ENCODE data around the gene ATRN. TPM values are rescaled to one million over a fixed set of nuclear protein-coding genes. Genes with fewer than 3 reads are reported as not detected.

ATRN gene
- total RNA-seq, 6 experiments from 2014 or later: 46.9 to 82.1 (median 59.1) TPM

- no peak for TF ChIP-seq CTCF (IDR thresholded peaks at IDR 0.05)
- no peak for TF ChIP-seq POLR2A (IDR thresholded peaks at IDR 0.05)
- H3K4me3 ChIP-seq: no peak overlapping the region
- intact Hi-C loops (cut with DNase I): no loop called here
- H3K4me1 ChIP-seq: peaks cover 0 to 22% (median 9%) of the 10 kb centered on the region in 4 donors
- no peaks in the 10 kb centered on the region for H3K9me3 ChIP-seq
- H3K27ac ChIP-seq: no peak overlapping the region
- DNase-seq (no peak), ATAC-seq (no peak)
- peaks cover 0 to 24% (median 4%) of the 10 kb centered on the region in 4 donors for H3K36me3 ChIP-seq
- 100% methylated on average over 1 of the region's 1 CpG for WGBS (ENCODE audit: insufficient coverage, low coverage, low lambda C conversion rate, missing lambda C conversion rate)
- no peaks in the 10 kb centered on the region for H3K27me3 ChIP-seq
Measured at GRCh38 chr20:3560578-3560977, 89.8 kb downstream of the ATRN start.

GRCh38 chr20:3563133-3563532 is 92.3 kb downstream of the ATRN start:
- Histone ChIP-seq H3K36me3 (peaks cover 0 to 29% (median 8%) of the 10 kb centered on the region in 4 donors), H3K4me3 (no peak overlapping the region), H3K27ac (no peak overlapping the region), H3K4me1 (no peaks in the 10 kb centered on the region), H3K27me3 (no peaks in the 10 kb centered on the region), H3K9me3 (no peaks in the 10 kb centered on the region)
- ATAC-seq: no peak
- no peak for TF ChIP-seq CTCF (IDR thresholded peaks at IDR 0.05)
- TF ChIP-seq POLR2A (IDR thresholded peaks at IDR 0.05): no peak
- intact Hi-C loops (cut with DNase I): no loop called here
- 94% methylated on average over 3 of the region's 3 CpGs for WGBS (ENCODE audit: insufficient coverage, low coverage, low lambda C conversion rate, missing lambda C conversion rate)
- no peak for DNase-seq

GRCh38 chr20:3563548-3564177 is 92.8 kb downstream of the ATRN start:
- DNase-seq: no peak
- intact Hi-C loops (cut with DNase I): no loop called here
- WGBS (ENCODE audit: insufficient coverage, low coverage, low lambda C conversion rate, missing lambda C conversion rate): 50% methylated on average over 4 of the region's 4 CpGs
- peak; percentile 79 to 82 (median 80) for ATAC-seq
- TF ChIP-seq CTCF (IDR thresholded peaks at IDR 0.05) (peak; percentile 54 to 80 (median 74)), POLR2A (IDR thresholded peaks at IDR 0.05) (no peak)
- Histone ChIP-seq H3K9me3 (no peaks in the 10 kb centered on the region), H3K27me3 (no peaks in the 10 kb centered on the region), H3K4me3 (no peak overlapping the region), H3K27ac (no peak overlapping the region), H3K36me3 (peaks cover 0 to 29% (median 8%) of the 10 kb centered on the region in 4 donors), H3K4me1 (no peaks in the 10 kb centered on the region)

- no peak for ATAC-seq
- H3K9me3 ChIP-seq: no peaks in the 10 kb centered on the region
- intact Hi-C loops (cut with DNase I): no loop called here
- H3K27me3 ChIP-seq: no peaks in the 10 kb centered on the region
- peaks cover 0 to 29% (median 8%) of the 10 kb centered on the region in 4 donors for H3K36me3 ChIP-seq
- no peak for DNase-seq
- TF ChIP-seq POLR2A (IDR thresholded peaks at IDR 0.05) (no peak), CTCF (IDR thresholded peaks at IDR 0.05) (no peak)
- no peak overlapping the region for H3K27ac ChIP-seq
- H3K4me3 ChIP-seq: no peak overlapping the region
- H3K4me1 ChIP-seq: no peaks in the 10 kb centered on the region
- 95% methylated on average over 2 of the region's 2 CpGs for WGBS (ENCODE audit: insufficient coverage, low coverage, low lambda C conversion rate, missing lambda C conversion rate)
Measured at GRCh38 chr20:3565851-3566250, 95.0 kb downstream of the ATRN start.

All from right lobe of liver (tissue), 6 donors.